NCI-H146 (cell line): ENCODE measurements around the gene LYZL6.
A peak's percentile ranks its signal among the peaks of the same experiment; 100 is the strongest.
"Not testable (repeated sequence)": the region's sequence is repeated elsewhere in the genome, so short reads cannot be mapped to it uniquely, and the experiment has no call there.

ENCODE experiments used
- DNase-seq: peaks from one replicate; lab custom pipeline; 2025; lab: John Stamatoyannopoulos, UW

Gene LYZL6

GRCh38 chr17:35947156-35947585 lies 3.7 kb upstream of the LYZL6 start:
- DNase-seq: peak; percentile 57

- no peak for DNase-seq
These were observed 638 bp upstream of the LYZL6 start for GRCh38 chr17:35944151-35944550.

DNA sequence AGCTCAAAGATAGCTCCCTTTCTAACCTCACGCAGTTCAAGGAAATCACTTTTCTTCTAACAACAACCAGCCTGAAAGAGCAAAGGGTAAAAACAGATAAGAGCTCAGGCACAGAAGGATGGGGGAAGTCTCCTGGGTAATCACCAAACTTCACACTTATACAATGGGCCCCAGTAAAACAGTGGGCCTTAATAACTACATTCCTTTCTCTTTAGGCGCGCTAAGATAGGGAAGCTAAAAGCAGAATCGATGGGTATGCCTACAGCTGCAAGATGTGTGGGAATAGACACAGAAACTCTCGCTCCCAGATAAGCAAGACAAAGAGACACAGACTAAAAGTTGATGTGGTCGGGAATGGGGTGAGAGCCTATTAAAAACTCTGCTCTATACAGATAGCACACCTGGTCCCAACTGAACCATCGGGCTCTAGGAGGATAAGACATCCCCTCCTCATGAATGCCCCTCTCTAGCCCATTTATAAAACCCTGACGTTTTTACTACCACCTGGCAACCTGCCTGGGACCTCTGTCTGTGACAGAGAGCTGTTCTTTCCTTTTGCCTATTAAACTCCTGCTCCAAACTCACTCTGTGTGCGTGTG lies 826 bp downstream of the LYZL6 start:
- DNase-seq: no peak

- DNase-seq: not testable (repeated sequence)
These were observed 5.0 kb downstream of the LYZL6 start for GRCh38 chr17:35938492-35938891.

DNA sequence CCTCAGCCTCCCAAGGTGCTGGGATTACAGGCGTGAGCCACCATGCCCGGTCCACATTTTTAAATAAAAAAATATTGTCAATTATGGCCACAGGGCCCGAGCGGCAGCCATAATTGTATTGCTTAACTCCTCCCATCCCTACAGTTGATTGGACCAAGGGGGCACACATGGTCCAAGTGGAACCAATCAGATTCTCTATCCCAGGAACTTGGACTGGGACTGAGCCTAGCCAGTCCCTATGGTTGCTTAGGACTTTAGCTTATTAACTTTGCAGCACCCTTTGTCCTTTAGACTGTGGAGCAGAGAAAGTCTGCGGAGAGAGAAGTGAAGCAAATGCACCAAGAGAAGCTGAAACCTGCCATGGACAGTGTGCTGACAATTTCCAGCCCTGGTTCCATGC lies 7.5 kb downstream of the LYZL6 start:
- peak; percentile 2 for DNase-seq

GRCh38 chr17:35934760-35935159 lies 8.8 kb downstream of the LYZL6 start:
- no peak for DNase-seq

DNA sequence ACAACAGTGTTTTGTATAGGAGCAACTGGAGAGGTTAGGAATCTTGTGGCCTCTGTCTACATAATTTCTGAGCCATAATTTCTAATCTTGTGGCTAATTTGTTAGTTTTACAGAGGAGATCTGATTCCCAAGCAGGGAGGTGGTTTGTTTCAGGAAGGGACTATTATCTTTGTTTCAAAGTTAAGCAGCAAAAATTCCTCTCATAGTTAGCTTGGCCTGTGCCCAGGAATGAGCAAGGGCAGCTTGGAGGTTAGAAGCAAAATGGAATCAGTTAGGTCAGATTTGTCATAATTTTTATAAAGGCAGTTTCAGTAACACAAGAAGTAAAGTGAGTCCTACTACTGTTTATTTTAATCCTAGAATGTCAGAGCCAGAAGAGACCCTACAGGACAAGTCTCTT lies 10.9 kb downstream of the LYZL6 start:
- no peak for DNase-seq

- no peak for DNase-seq
These were observed 11.6 kb downstream of the LYZL6 start for GRCh38 chr17:35931794-35932425.

DNA sequence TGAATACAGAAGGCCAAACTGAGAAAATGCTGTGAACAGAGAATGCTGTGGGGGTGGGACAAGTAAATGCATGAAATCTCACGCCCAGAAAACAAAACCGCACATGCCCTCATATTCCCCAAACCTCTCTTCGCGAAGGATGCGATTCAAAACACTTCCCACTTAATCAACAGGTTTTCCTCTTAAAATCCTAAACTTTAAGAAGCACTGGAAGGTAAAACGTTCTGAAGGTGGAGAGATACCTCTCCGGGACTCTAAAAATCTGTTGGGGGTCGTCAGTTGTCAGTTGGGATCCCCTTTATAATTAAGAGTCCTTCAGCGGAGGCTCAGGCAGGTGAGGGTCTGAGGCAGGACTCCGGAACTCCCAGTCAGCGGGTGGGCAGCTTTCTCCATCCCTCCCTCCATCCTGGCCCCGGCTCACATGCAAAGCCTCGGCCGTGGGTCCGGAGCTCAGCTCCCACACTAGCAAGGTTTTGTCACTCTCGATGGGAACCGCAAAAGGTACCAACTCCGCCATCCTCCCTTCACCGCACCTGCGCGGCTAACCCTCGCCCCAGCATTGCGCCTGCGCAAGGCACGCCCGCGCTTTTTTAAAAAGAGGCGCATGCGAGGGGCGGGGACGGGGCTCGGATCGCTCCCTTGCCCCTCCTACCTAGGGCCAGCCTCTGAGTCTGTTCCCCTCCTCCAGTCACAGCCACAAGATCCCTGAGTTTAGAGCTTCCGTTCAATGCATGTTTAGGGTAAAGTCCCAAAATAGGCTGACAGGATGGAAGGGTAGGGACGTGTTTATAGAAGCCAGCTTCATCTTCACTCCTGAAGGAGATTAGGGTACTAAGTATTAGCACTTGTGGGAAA lies 13.1 kb downstream of the LYZL6 start, which contains the start of gene RDM1:
TSS of gene RDM1 (minus strand) at position 563 of the 855 bp plus-strand sequence. CDS start at position 517, 46 bp downstream.
- peak; percentile 87 for DNase-seq

GRCh38 chr17:35927714-35928113 lies 15.8 kb downstream of the LYZL6 start:
- DNase-seq: no peak

DNA sequence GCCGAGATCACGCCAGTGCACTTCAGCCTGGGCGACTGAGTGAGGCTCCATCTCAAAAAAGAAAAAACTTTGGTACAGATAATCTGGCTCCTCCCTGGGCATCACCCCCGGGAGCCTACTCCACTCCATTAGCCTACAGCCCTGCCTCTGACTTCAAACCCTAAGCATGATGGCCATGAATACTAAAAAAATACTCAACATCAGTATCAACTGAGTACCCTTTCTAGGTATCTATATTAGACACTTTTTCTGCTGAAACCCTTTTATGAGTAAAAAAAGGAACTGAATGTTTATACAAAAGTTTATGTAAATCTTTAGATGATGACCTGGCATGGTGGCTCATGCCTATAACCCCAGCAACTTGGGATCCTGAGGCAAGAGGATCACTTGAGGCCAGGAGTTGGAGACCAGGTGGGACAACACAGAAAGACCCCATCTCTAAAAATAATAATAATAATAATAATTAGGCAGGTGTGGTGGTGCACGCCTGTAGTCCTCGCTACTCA lies 19.9 kb downstream of the LYZL6 start:
- DNase-seq: no peak

DNA sequence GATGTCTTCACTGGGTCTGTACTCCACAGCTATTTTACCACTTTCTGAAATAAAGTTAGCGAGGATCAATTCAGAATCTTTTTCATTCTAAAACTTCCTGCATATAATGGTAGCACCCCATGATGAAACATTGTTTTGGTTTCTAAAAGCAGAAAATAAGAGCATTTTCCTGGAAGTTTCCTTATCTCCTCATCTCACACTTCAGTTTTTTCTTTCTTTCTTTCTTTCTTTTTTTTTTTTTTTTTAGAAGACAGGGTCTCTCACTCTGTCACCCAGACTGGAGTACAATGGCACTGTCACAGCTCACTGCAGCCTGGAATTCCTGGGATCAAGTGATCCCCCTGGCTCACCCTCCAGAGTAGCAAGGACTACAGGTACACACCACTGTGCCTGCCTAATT lies 23.3 kb downstream of the LYZL6 start:
- no peak for DNase-seq

- DNase-seq: no peak
These were observed 24.8 kb downstream of the LYZL6 start for GRCh38 chr17:35918665-35919064.

DNA sequence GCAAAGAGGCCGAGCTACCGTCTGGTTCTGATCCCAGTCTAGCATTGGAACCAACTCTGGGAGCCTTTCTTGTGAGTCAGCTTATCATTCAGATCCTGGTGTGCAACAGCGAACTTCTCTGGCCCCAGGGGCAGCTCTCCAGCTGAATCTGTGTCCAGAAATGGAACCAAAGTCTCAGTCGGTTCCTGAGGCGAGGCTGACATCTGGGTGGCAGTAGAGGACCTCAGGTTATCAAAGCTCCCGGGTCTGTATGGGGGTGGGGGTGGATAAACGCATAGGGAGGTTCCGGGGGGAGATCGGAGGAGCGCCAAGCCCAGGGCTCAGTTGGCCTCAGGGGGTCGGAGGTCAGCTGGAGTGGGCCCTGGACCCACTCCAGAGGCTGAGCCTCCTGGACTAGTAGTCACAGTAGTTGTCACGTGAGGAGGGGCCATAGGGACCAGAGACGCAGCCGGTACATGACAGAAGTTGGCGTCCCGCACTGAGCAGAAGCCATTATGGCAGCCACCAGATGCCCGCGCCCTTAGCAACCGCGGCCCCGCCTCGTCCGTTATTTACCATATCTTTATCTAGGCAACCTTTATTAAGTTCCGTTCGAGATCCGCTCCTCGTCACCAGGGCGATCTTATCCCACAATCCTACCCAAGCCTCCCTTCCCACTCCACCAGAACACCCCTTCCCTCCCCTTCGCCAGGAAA lies 25.8 kb downstream of the LYZL6 start:
- DNase-seq: no peak

- no peak for DNase-seq
These were observed 28.2 kb downstream of the LYZL6 start for GRCh38 chr17:35915153-35915964.

GRCh38 chr17:35914354-35914753 lies 29.2 kb downstream of the LYZL6 start:
- DNase-seq: no peak

- no peak for DNase-seq
These were observed 29.9 kb downstream of the LYZL6 start for GRCh38 chr17:35913609-35914008.

DNA sequence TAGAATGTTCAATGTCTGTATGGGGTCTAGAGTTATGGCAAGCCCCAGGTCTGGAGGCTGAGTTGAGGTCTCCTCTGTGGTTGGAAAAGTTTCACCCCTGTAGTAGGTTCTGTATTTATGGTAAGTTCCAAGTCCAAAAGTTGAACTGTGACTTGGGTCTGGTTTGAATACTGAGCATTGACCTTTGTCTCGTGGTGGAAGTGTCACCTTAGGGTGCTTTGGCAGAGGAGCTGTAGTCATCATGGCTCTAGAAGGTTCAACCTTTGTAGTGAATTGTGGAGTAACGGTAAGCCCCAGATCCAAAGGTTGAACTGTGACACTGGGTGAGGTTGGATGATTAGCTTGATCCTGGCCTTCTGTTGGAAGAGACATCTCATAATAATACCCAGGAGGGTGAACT lies 30.6 kb downstream of the LYZL6 start:
- no peak for DNase-seq

- DNase-seq: no peak
These were observed 31.1 kb downstream of the LYZL6 start for GRCh38 chr17:35912339-35912912.

GRCh38 chr17:35909408-35909807 lies 34.1 kb downstream of the LYZL6 start:
- DNase-seq: no peak

DNA sequence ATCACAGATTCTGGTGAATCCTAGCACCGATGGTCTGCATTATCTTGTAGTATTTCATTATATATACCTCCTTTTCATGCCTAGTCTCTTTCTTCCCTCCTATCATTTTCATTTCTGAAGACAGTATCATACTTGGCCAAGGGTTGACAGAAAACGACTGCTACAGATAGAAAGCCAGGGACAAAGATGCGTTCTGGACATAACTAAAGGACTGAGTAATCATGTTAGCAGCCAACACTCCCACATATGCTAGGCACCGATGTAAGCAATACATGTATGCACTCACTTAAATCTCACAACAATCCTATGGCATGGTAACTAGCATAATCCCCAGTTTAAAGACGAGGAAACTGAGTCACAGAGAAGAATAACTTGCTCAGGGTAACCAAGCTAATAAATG lies 35.8 kb downstream of the LYZL6 start:
- DNase-seq: no peak
